ENCODE measurements around the gene FHOD3. TPM values are rescaled to one million over a fixed set of nuclear protein-coding genes. Genes with fewer than 3 reads are reported as not detected.

Gene FHOD3
- total RNA-seq, 1 experiment from 2014 or later: 18.1 TPM

- no peak overlapping the region for H3K27ac ChIP-seq (ENCODE audit: low read length)
- no peak for ATAC-seq
- POLR2A ChIA-PET (ENCODE audit: unreplicated experiment): no interaction called here
- CTCF ChIA-PET: no interaction called here
- intact Hi-C loops (cut with micrococcal nuclease): no loop called here
- H3K4me3 ChIP-seq (ENCODE audit: low read length): no peak overlapping the region
- H3F3A ChIP-seq (ENCODE audit: low read length, unreplicated experiment): no peaks in the 10 kb centered on the region
- H3K9me3 ChIP-seq (ENCODE audit: low read length): no peaks in the 10 kb centered on the region
- TF ChIP-seq EZH2 (IDR thresholded peaks at IDR 0.05; ENCODE audit: low read length, unreplicated experiment) (no peak), CTCF (conservative IDR thresholded peaks at IDR 0.05; ENCODE audit: low read depth, low read length) (no peak), EZH2phosphoT487 (IDR thresholded peaks at IDR 0.05; ENCODE audit: borderline replicate concordance, low read length) (no peak)
- no peak overlapping the region for H3K9ac ChIP-seq (ENCODE audit: low read length)
- no TSS peak for BruUV-seq (replicated peaks)
- no peaks in the 10 kb centered on the region for H3K36me3 ChIP-seq (ENCODE audit: low read depth, low read length)
- H3K27me3 ChIP-seq (ENCODE audit: low read length): no peaks in the 10 kb centered on the region
- no peaks in the 10 kb centered on the region for H3K4me1 ChIP-seq (ENCODE audit: insufficient read depth, low read length)
- no peak overlapping the region for H2AFZ ChIP-seq (ENCODE audit: low read length)
- H4K20me1 ChIP-seq (ENCODE audit: low read length): no peaks in the 10 kb centered on the region
- H3K79me2 ChIP-seq (ENCODE audit: low read length): no peaks in the 10 kb centered on the region
- DNase-seq: no peak
- no peaks in the 10 kb centered on the region for H3K9me2 ChIP-seq (replicated peaks; ENCODE audit: low read length)
- no peak overlapping the region for H3K4me2 ChIP-seq (ENCODE audit: low read length)
Observed at GRCh38 chr18:36594621-36595020, 297.1 kb downstream of the FHOD3 start.

- intact Hi-C loops (cut with micrococcal nuclease): no loop called here
- Histone ChIP-seq H3K36me3 (ENCODE audit: low read depth, low read length) (no peaks in the 10 kb centered on the region), H3F3A (ENCODE audit: low read length, unreplicated experiment) (no peaks in the 10 kb centered on the region), H3K4me1 (ENCODE audit: insufficient read depth, low read length) (no peaks in the 10 kb centered on the region), H2AFZ (ENCODE audit: low read length) (no peak overlapping the region), H3K9me3 (ENCODE audit: low read length) (no peaks in the 10 kb centered on the region), H3K27ac (ENCODE audit: low read length) (no peak overlapping the region), H3K27me3 (ENCODE audit: low read length) (no peaks in the 10 kb centered on the region), H3K9me2 (replicated peaks; ENCODE audit: low read length) (no peaks in the 10 kb centered on the region), H3K79me2 (ENCODE audit: low read length) (no peaks in the 10 kb centered on the region), H3K4me2 (ENCODE audit: low read length) (no peak overlapping the region), H3K4me3 (ENCODE audit: low read length) (no peak overlapping the region), H3K9ac (ENCODE audit: low read length) (no peak overlapping the region), H4K20me1 (ENCODE audit: low read length) (no peaks in the 10 kb centered on the region)
- DNase-seq (no peak), ATAC-seq (no peak)
- TF ChIP-seq EZH2phosphoT487 (IDR thresholded peaks at IDR 0.05; ENCODE audit: borderline replicate concordance, low read length) (no peak), EZH2 (IDR thresholded peaks at IDR 0.05; ENCODE audit: low read length, unreplicated experiment) (no peak)
- POLR2A ChIA-PET (ENCODE audit: unreplicated experiment): no interaction called here
- no TSS peak for BruUV-seq (replicated peaks)
- CTCF ChIA-PET: no interaction called here
Observed at GRCh38 chr18:36595046-36595817, 297.7 kb downstream of the FHOD3 start.

- Histone ChIP-seq H3K9ac (ENCODE audit: low read length) (no peak overlapping the region), H3K27ac (ENCODE audit: low read length) (no peak overlapping the region), H3K4me2 (ENCODE audit: low read length) (no peak overlapping the region), H3K4me1 (ENCODE audit: insufficient read depth, low read length) (no peaks in the 10 kb centered on the region), H3F3A (ENCODE audit: low read length, unreplicated experiment) (no peaks in the 10 kb centered on the region), H3K27me3 (ENCODE audit: low read length) (no peaks in the 10 kb centered on the region), H3K9me2 (replicated peaks; ENCODE audit: low read length) (no peaks in the 10 kb centered on the region), H3K4me3 (ENCODE audit: low read length) (no peak overlapping the region), H3K79me2 (ENCODE audit: low read length) (no peaks in the 10 kb centered on the region), H3K9me3 (ENCODE audit: low read length) (no peaks in the 10 kb centered on the region), H3K36me3 (ENCODE audit: low read depth, low read length) (no peaks in the 10 kb centered on the region), H4K20me1 (ENCODE audit: low read length) (no peaks in the 10 kb centered on the region), H2AFZ (ENCODE audit: low read length) (no peak overlapping the region)
- ATAC-seq (no peak), DNase-seq (no peak)
- CTCF ChIA-PET: no interaction called here
- intact Hi-C loops (cut with micrococcal nuclease): no loop called here
- POLR2A ChIA-PET (ENCODE audit: unreplicated experiment): no interaction called here
- no TSS peak for BruUV-seq (replicated peaks)
- TF ChIP-seq EZH2phosphoT487 (IDR thresholded peaks at IDR 0.05; ENCODE audit: borderline replicate concordance, low read length) (no peak), EZH2 (IDR thresholded peaks at IDR 0.05; ENCODE audit: low read length, unreplicated experiment) (no peak), CTCF (conservative IDR thresholded peaks at IDR 0.05; ENCODE audit: low read depth, low read length) (no peak)
Observed at GRCh38 chr18:36595818-36596215, 298.3 kb downstream of the FHOD3 start.
